Measurements from ENCODE around the gene ANTXR1.
A peak's percentile ranks its signal among the peaks of the same experiment; 100 is the strongest.

The ANTXR1 gene

GRCh38 chr2:69089266-69089665 is 76.3 kb downstream of the ANTXR1 start:
- peaks cover 82% of the 10 kb centered on the region for H3K36me3 ChIP-seq (ENCODE audit: insufficient read depth, low read length)

GRCh38 chr2:69089998-69090397 is 77.0 kb downstream of the ANTXR1 start:
- Histone ChIP-seq H3K27me3 (ENCODE audit: control insufficient read depth, insufficient read depth, low read length) (no peaks in the 10 kb centered on the region), H3K9me3 (replicated peaks; ENCODE audit: low read length) (no peaks in the 10 kb centered on the region), H3K4me3 (ENCODE audit: low read length) (no peak overlapping the region), H3K9ac (ENCODE audit: low read depth, low read length) (no peak overlapping the region), H3K4me1 (ENCODE audit: control insufficient read depth, insufficient read depth, low read length) (peaks cover 27% of the 10 kb centered on the region), H3K4me2 (ENCODE audit: low read length) (no peak overlapping the region), H3K36me3 (ENCODE audit: insufficient read depth, low read length) (peaks cover 88% of the 10 kb centered on the region)

More at GRCh38 chr2:69089266-69089665, 76.3 kb downstream of the ANTXR1 start:
- Histone ChIP-seq H3K27me3 (ENCODE audit: control insufficient read depth, insufficient read depth, low read length) (no peaks in the 10 kb centered on the region), H3K4me3 (ENCODE audit: low read length) (no peak overlapping the region), H3K9me3 (replicated peaks; ENCODE audit: low read length) (no peaks in the 10 kb centered on the region), H3K9ac (ENCODE audit: low read depth, low read length) (no peak overlapping the region), H3K4me1 (ENCODE audit: control insufficient read depth, insufficient read depth, low read length) (peaks cover 20% of the 10 kb centered on the region), H3K4me2 (ENCODE audit: low read length) (no peak overlapping the region)

- no peaks in the 10 kb centered on the region for H3K9me3 ChIP-seq (replicated peaks; ENCODE audit: low read length)
- H3K4me1 ChIP-seq (ENCODE audit: control insufficient read depth, insufficient read depth, low read length) = peaks cover 34% of the 10 kb centered on the region
- H3K9ac ChIP-seq (ENCODE audit: low read depth, low read length) = no peak overlapping the region
- peaks cover 81% of the 10 kb centered on the region for H3K36me3 ChIP-seq (ENCODE audit: insufficient read depth, low read length)
- no peak overlapping the region for H3K4me2 ChIP-seq (ENCODE audit: low read length)
- H3K27me3 ChIP-seq (ENCODE audit: control insufficient read depth, insufficient read depth, low read length) = no peaks in the 10 kb centered on the region
- no peak overlapping the region for H3K4me3 ChIP-seq (ENCODE audit: low read length)
Observed at GRCh38 chr2:69090820-69091219, 77.8 kb downstream of the ANTXR1 start.

- Histone ChIP-seq H3K4me3 (ENCODE audit: low read length) (no peak overlapping the region), H3K4me1 (ENCODE audit: control insufficient read depth, insufficient read depth, low read length) (peaks cover 31% of the 10 kb centered on the region), H3K9me3 (replicated peaks; ENCODE audit: low read length) (no peaks in the 10 kb centered on the region), H3K27me3 (ENCODE audit: control insufficient read depth, insufficient read depth, low read length) (no peaks in the 10 kb centered on the region), H3K9ac (ENCODE audit: low read depth, low read length) (no peak overlapping the region), H3K36me3 (ENCODE audit: insufficient read depth, low read length) (peaks cover 77% of the 10 kb centered on the region), H3K4me2 (ENCODE audit: low read length) (no peak overlapping the region)
Observed at GRCh38 chr2:69092857-69093256, 79.9 kb downstream of the ANTXR1 start.

- H3K4me2 ChIP-seq (ENCODE audit: low read length) = peak overlapping the region; percentile 2
- H3K27me3 ChIP-seq (ENCODE audit: control insufficient read depth, insufficient read depth, low read length) = no peaks in the 10 kb centered on the region
- peak overlapping the region; percentile 40 for H3K9ac ChIP-seq (ENCODE audit: low read depth, low read length)
- H3K36me3 ChIP-seq (ENCODE audit: insufficient read depth, low read length) = peaks cover 63% of the 10 kb centered on the region
- peaks cover 55% of the 10 kb centered on the region for H3K4me1 ChIP-seq (ENCODE audit: control insufficient read depth, insufficient read depth, low read length)
- H3K4me3 ChIP-seq (ENCODE audit: low read length) = no peak overlapping the region
- H3K9me3 ChIP-seq (replicated peaks; ENCODE audit: low read length) = no peaks in the 10 kb centered on the region
Observed at GRCh38 chr2:69095305-69095704, 82.3 kb downstream of the ANTXR1 start.

GRCh38 chr2:69096326-69097095 is 83.5 kb downstream of the ANTXR1 start:
- H3K4me3 ChIP-seq (ENCODE audit: low read length) = no peak overlapping the region
- H3K4me1 ChIP-seq (ENCODE audit: control insufficient read depth, insufficient read depth, low read length) = peaks cover 61% of the 10 kb centered on the region
- no peaks in the 10 kb centered on the region for H3K9me3 ChIP-seq (replicated peaks; ENCODE audit: low read length)
- no peak overlapping the region for H3K4me2 ChIP-seq (ENCODE audit: low read length)
- no peaks in the 10 kb centered on the region for H3K27me3 ChIP-seq (ENCODE audit: control insufficient read depth, insufficient read depth, low read length)
- no peak overlapping the region for H3K9ac ChIP-seq (ENCODE audit: low read depth, low read length)
- H3K36me3 ChIP-seq (ENCODE audit: insufficient read depth, low read length) = peaks cover 67% of the 10 kb centered on the region

GRCh38 chr2:69097148-69097610 is 84.2 kb downstream of the ANTXR1 start:
- H3K4me3 ChIP-seq (ENCODE audit: low read length) = no peak overlapping the region
- no peaks in the 10 kb centered on the region for H3K9me3 ChIP-seq (replicated peaks; ENCODE audit: low read length)
- H3K4me1 ChIP-seq (ENCODE audit: control insufficient read depth, insufficient read depth, low read length) = peaks cover 61% of the 10 kb centered on the region

GRCh38 chr2:69097891-69098655 is 85.1 kb downstream of the ANTXR1 start:
- Histone ChIP-seq H3K9me3 (replicated peaks; ENCODE audit: low read length) (no peaks in the 10 kb centered on the region), H3K9ac (ENCODE audit: low read depth, low read length) (no peak overlapping the region), H3K4me3 (ENCODE audit: low read length) (no peak overlapping the region), H3K36me3 (ENCODE audit: insufficient read depth, low read length) (peaks cover 68% of the 10 kb centered on the region), H3K4me1 (ENCODE audit: control insufficient read depth, insufficient read depth, low read length) (peaks cover 58% of the 10 kb centered on the region), H3K4me2 (ENCODE audit: low read length) (no peak overlapping the region), H3K27me3 (ENCODE audit: control insufficient read depth, insufficient read depth, low read length) (no peaks in the 10 kb centered on the region)

More at GRCh38 chr2:69097148-69097610, 84.2 kb downstream of the ANTXR1 start:
- Histone ChIP-seq H3K27me3 (ENCODE audit: control insufficient read depth, insufficient read depth, low read length) (no peaks in the 10 kb centered on the region), H3K36me3 (ENCODE audit: insufficient read depth, low read length) (peaks cover 67% of the 10 kb centered on the region), H3K4me2 (ENCODE audit: low read length) (no peak overlapping the region), H3K9ac (ENCODE audit: low read depth, low read length) (no peak overlapping the region)

GRCh38 chr2:69099541-69099940 is 86.6 kb downstream of the ANTXR1 start:
- H3K4me3 ChIP-seq (ENCODE audit: low read length) = no peak overlapping the region
- H3K27me3 ChIP-seq (ENCODE audit: control insufficient read depth, insufficient read depth, low read length) = no peaks in the 10 kb centered on the region
- H3K4me1 ChIP-seq (ENCODE audit: control insufficient read depth, insufficient read depth, low read length) = peaks cover 51% of the 10 kb centered on the region
- no peaks in the 10 kb centered on the region for H3K9me3 ChIP-seq (replicated peaks; ENCODE audit: low read length)
- H3K4me2 ChIP-seq (ENCODE audit: low read length) = peak overlapping the region; percentile 17
- peaks cover 66% of the 10 kb centered on the region for H3K36me3 ChIP-seq (ENCODE audit: insufficient read depth, low read length)
- H3K9ac ChIP-seq (ENCODE audit: low read depth, low read length) = peak overlapping the region; percentile 36

GRCh38 chr2:69100220-69100723 is 87.3 kb downstream of the ANTXR1 start:
- Histone ChIP-seq H3K27me3 (ENCODE audit: control insufficient read depth, insufficient read depth, low read length) (no peaks in the 10 kb centered on the region), H3K4me1 (ENCODE audit: control insufficient read depth, insufficient read depth, low read length) (peaks cover 43% of the 10 kb centered on the region), H3K9ac (ENCODE audit: low read depth, low read length) (peak overlapping the region; percentile 36), H3K4me3 (ENCODE audit: low read length) (no peak overlapping the region), H3K4me2 (ENCODE audit: low read length) (peak overlapping the region; percentile 17), H3K9me3 (replicated peaks; ENCODE audit: low read length) (no peaks in the 10 kb centered on the region), H3K36me3 (ENCODE audit: insufficient read depth, low read length) (peaks cover 67% of the 10 kb centered on the region)

- H3K27me3 ChIP-seq (ENCODE audit: control insufficient read depth, insufficient read depth, low read length) = no peaks in the 10 kb centered on the region
- H3K9me3 ChIP-seq (replicated peaks; ENCODE audit: low read length) = no peaks in the 10 kb centered on the region
- no peak overlapping the region for H3K9ac ChIP-seq (ENCODE audit: low read depth, low read length)
- peaks cover 67% of the 10 kb centered on the region for H3K36me3 ChIP-seq (ENCODE audit: insufficient read depth, low read length)
- no peak overlapping the region for H3K4me2 ChIP-seq (ENCODE audit: low read length)
- H3K4me1 ChIP-seq (ENCODE audit: control insufficient read depth, insufficient read depth, low read length) = peaks cover 37% of the 10 kb centered on the region
- H3K4me3 ChIP-seq (ENCODE audit: low read length) = no peak overlapping the region
Observed at GRCh38 chr2:69102041-69102593, 89.1 kb downstream of the ANTXR1 start.

Data from skeletal muscle satellite cell (primary cell).